ENCODE data around the gene KRT71. TPM values are rescaled to one million over a fixed set of nuclear protein-coding genes. Genes with fewer than 3 reads are reported as not detected.

KRT71 gene
- total and polyA plus RNA-seq, 7 donors = not detected

GRCh38 chr12:52526511-52526951, 26.4 kb downstream of the KRT71 start:
- Histone ChIP-seq H3K4me3 (no peak overlapping the region), H3K27me3 (no peaks in the 10 kb centered on the region), H3K36me3 (no peaks in the 10 kb centered on the region), H3K9me3 (no peaks in the 10 kb centered on the region), H3K27ac (no peak overlapping the region), H3K4me1 (peaks cover 0 to 15% (median 7%) of the 10 kb centered on the region in 4 donors)
- 77 to 81% methylated on average over 8 of the region's 8 CpGs for WGBS, 2 donors
- TF ChIP-seq POLR2AphosphoS5 (IDR thresholded peaks at IDR 0.05) = no peak
- no peak for TF ChIP-seq EP300 (IDR thresholded peaks at IDR 0.05)
- TF ChIP-seq POLR2A (IDR thresholded peaks at IDR 0.05) = no peak
- TF ChIP-seq CTCF (IDR thresholded peaks at IDR 0.05) = no peak
- no peak for DNase-seq
- intact Hi-C loops (cut with DNase I) = no loop called here

- DNase-seq = no peak
- no peak overlapping the region for H3K4me3 ChIP-seq
- no peak for TF ChIP-seq CTCF (IDR thresholded peaks at IDR 0.05)
- no peak for TF ChIP-seq POLR2A (IDR thresholded peaks at IDR 0.05)
- TF ChIP-seq EP300 (IDR thresholded peaks at IDR 0.05) = no peak
- TF ChIP-seq POLR2AphosphoS5 (IDR thresholded peaks at IDR 0.05) = no peak
- intact Hi-C loops (cut with DNase I) = no loop called here
- no peaks in the 10 kb centered on the region for H3K36me3 ChIP-seq
- H3K9me3 ChIP-seq = no peaks in the 10 kb centered on the region
- peaks cover 0 to 21% (median 9%) of the 10 kb centered on the region in 4 donors for H3K4me1 ChIP-seq
- WGBS, 2 donors = 84 to 86% methylated on average over 13 of the region's 13 CpGs
- H3K27me3 ChIP-seq = no peaks in the 10 kb centered on the region
- H3K27ac ChIP-seq = no peak overlapping the region
These were observed 27.1 kb downstream of the KRT71 start for GRCh38 chr12:52525661-52526499.

- intact Hi-C loops (cut with DNase I) = no loop called here
- Histone ChIP-seq H3K4me3 (no peak overlapping the region), H3K9me3 (no peaks in the 10 kb centered on the region), H3K27ac (no peak overlapping the region), H3K27me3 (no peaks in the 10 kb centered on the region), H3K4me1 (peaks cover 0 to 28% (median 9%) of the 10 kb centered on the region in 4 donors), H3K36me3 (no peaks in the 10 kb centered on the region)
- no peak for DNase-seq
- 78 to 83% methylated on average over 5 of the region's 5 CpGs for WGBS, 2 donors
- TF ChIP-seq POLR2AphosphoS5 (IDR thresholded peaks at IDR 0.05) (no peak), CTCF (IDR thresholded peaks at IDR 0.05) (no peak), POLR2A (IDR thresholded peaks at IDR 0.05) (no peak), EP300 (IDR thresholded peaks at IDR 0.05) (no peak)
These were observed 27.9 kb downstream of the KRT71 start for GRCh38 chr12:52524898-52525591.

GRCh38 chr12:52524241-52524897, 28.6 kb downstream of the KRT71 start:
- Histone ChIP-seq H3K4me1 (peaks cover 0 to 28% (median 9%) of the 10 kb centered on the region in 4 donors), H3K4me3 (no peak overlapping the region), H3K9me3 (no peaks in the 10 kb centered on the region), H3K27me3 (no peaks in the 10 kb centered on the region), H3K36me3 (no peaks in the 10 kb centered on the region), H3K27ac (no peak overlapping the region)
- intact Hi-C loops (cut with DNase I) = no loop called here
- TF ChIP-seq POLR2AphosphoS5 (IDR thresholded peaks at IDR 0.05) (no peak), EP300 (IDR thresholded peaks at IDR 0.05) (no peak), POLR2A (IDR thresholded peaks at IDR 0.05) (no peak), CTCF (IDR thresholded peaks at IDR 0.05) (no peak)
- WGBS, 2 donors = 75 to 80% methylated on average over 6 of the region's 6 CpGs
- no peak for DNase-seq

Measured in sigmoid colon (tissue), 7 donors.